Measurements from ENCODE around the gene QRICH1.

Gene QRICH1, protein sequence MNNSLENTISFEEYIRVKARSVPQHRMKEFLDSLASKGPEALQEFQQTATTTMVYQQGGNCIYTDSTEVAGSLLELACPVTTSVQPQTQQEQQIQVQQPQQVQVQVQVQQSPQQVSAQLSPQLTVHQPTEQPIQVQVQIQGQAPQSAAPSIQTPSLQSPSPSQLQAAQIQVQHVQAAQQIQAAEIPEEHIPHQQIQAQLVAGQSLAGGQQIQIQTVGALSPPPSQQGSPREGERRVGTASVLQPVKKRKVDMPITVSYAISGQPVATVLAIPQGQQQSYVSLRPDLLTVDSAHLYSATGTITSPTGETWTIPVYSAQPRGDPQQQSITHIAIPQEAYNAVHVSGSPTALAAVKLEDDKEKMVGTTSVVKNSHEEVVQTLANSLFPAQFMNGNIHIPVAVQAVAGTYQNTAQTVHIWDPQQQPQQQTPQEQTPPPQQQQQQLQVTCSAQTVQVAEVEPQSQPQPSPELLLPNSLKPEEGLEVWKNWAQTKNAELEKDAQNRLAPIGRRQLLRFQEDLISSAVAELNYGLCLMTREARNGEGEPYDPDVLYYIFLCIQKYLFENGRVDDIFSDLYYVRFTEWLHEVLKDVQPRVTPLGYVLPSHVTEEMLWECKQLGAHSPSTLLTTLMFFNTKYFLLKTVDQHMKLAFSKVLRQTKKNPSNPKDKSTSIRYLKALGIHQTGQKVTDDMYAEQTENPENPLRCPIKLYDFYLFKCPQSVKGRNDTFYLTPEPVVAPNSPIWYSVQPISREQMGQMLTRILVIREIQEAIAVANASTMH

GRCh38 chr3:49093853-49094767 is at the start of gene QRICH1:
Gene QRICH1, minus strand, starts transcription at chr3:49094071. Its CDS starts 17,054 bp downstream, at chr3:49077017.
- peak; percentile 96 for DNase-seq (ENCODE audit: low spot score)

- no peak for DNase-seq (ENCODE audit: low spot score)
Observed at GRCh38 chr3:49140080-49140479, 46.2 kb upstream of the QRICH1 start.

GRCh38 chr3:49135499-49135898 is 41.6 kb upstream of the QRICH1 start:
- no peak for DNase-seq (ENCODE audit: low spot score)

GRCh38 chr3:49134471-49135265 is 40.8 kb upstream of the QRICH1 start:
- no peak for DNase-seq (ENCODE audit: low spot score)

GRCh38 chr3:49133226-49133951 is 39.5 kb upstream of the QRICH1 start:
- DNase-seq (ENCODE audit: low spot score): no peak

DNA sequence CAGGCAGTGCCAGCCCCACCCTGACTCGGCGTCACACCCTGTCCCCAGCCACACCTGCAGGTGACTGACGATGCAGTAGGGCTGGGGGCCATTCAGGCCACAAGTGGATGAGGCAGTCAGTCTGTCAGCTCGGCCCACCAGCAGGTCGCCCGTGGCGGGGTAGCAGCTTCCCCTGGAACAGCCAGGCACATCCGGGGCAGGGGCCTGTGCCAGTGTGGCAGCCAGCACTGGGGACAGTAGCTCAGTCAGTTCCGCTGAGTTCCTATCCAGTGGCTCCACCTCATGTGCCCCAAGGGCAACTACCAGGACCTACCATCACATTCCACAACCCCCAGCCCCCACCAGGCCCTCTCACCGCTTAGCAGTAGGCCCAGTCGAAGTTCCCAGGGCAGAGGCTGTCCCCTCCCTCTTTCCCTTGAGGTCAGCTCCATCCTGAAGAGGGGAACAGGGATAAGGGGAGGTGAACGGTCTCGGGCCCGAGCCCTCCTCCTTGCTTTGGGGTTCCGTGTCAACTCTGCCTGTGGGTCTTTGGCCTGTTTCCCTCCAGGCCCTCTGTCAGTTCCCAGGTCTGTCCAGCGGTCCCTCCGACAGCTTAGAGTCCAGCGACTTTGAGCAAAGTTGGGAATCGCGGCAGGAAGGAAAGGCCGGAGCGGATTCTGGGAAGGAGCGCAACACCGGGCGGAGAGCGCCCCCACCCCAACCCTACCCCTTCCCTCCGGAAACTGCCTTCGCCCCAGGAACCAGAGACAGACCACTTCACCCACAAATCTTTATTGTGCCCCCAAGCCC is 38.8 kb upstream of the QRICH1 start, which contains the start of gene LAMB2:
TSS of gene LAMB2 (minus strand) at position 614 of the 789 bp plus-strand sequence. CDS start at position 431, 183 bp downstream.
- no peak for DNase-seq (ENCODE audit: low spot score)

DNA sequence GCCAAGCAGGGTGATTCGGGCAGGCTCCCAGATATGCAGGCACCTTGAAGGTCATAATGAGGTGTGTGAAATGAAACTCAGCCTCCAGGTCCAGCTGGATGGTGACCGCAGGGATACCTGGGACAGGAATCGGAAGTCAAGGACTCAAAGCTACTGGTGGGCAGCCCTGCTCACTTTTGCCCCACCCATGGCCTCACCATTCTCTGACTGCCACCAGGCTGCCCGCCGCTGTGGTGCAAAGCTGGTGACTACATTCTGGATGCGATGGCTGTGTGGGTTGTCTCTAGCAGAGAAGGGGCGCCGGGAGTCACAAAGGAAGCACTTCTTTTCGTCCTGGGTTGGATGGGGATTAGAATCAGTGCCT is 38.2 kb upstream of the QRICH1 start:
- no peak for DNase-seq (ENCODE audit: low spot score)

DNA sequence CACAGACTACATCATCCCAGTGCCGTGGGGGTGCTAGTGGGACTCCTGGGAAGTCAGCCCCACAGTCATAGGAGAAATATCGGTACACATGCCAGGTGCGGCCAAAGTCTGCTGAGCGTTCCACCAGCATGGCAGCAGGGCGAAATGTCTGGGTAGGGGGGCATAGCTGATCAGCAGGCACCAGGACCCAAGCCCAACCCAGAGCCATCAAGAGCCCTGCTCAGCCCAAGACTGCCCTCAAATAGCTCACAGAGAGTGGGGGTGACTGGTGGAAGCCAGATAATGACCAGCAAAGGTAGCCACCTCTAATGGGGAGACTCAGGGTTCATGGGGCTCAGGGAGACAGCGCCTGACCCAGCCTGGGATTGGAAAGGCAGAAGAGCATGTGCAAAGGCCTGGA is 37.7 kb upstream of the QRICH1 start:
- no peak for DNase-seq (ENCODE audit: low spot score)

DNA sequence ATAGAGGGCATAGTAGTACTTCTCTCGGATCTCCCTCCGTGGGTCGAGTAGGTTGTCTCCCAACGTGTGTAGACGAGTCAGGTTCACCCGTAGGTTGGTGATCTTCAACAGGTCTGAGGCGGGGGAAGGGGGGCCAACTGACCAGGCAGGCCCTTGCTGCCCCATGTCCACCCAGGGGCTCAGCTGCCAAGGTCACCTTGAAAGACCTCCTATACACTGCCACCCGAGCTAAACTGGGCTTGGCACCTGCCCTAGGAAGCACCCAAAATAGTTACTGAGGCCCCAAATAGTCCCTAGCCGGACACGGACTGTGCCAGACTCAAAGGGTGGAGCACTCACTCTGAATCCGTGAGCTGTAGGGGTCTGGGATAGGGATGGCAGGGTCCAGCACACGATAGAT is 37.2 kb upstream of the QRICH1 start:
- no peak for DNase-seq (ENCODE audit: low spot score)

DNA sequence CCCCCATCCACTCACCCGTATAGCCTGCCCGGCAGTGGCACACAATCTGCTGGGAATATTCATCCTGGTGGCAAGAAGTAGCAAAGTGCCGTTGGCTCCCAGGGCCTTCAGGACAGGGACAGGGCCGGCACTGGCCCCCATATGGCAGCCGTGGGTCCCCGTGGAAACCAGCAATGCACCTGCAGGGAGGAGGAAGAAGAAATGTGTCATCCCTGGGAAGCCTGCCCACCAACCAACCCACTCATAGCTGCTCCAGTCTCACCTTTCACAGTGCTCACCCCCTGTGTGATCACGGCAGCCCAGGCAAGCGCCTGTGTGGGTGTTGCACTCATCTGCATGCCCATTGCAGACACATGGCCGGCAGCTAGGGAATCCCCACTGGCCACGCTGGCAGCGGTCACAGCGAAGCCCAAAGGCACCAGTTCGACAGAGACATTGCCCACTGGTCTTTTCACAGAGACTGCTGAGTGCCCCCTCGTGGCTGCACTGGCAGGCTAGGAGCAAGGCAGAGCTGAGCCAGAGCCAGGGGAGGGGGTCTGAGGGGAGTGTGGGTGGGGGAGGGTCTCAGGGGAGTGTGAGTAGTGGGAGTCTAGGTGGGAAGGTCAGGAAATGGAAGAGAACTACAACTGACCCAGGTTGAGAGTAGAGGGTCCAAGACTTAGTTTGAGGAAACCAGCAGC is 31.3 kb upstream of the QRICH1 start:
- DNase-seq (ENCODE audit: low spot score): peak; percentile 13

GRCh38 chr3:49124203-49124602 is 30.3 kb upstream of the QRICH1 start:
- DNase-seq (ENCODE audit: low spot score): no peak

GRCh38 chr3:49123687-49124086 is 29.8 kb upstream of the QRICH1 start:
- DNase-seq (ENCODE audit: low spot score): no peak

- no peak for DNase-seq (ENCODE audit: low spot score)
Observed at GRCh38 chr3:49122886-49123545, 29.1 kb upstream of the QRICH1 start.

DNA sequence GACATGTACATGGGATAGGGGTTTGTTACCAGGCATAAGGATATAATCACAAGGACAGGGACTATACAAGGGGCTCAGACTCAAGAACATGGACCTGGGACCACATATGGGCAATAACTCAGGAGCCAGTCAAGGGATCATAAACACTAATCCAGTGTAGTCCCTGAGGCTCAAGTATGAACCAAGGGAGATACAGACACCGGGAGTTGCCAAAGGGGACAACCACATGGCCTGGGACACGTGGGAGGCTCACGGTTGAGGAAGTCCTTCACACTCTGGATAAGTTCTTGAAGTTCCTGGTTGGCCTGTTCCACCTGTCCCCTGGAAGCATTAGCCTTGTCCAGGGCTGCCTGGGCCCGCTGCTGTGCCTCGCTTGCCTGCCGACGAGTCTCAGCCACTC is 28.6 kb upstream of the QRICH1 start:
- DNase-seq (ENCODE audit: low spot score): no peak

DNA sequence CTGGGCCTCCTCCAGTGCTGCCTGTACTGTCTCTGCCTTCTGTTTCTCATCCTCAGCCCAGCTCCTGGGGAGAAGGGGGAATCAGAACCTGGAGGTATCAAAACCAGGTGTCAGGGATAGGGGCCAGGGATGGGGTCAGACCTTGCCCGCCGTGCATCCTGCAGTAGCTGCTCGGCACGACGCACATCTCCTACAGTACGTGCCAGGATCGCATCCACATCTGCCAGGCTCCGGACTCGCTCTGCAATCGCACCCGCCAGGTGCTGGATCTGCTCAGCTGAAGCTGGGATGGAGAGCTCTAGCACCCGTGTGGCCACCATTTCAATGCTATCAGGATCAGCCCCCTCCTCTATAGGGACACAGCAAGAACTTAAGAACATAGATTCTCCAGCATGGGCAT is 28.2 kb upstream of the QRICH1 start:
- no peak for DNase-seq (ENCODE audit: low spot score)

GRCh38 chr3:49121132-49121736 is 27.4 kb upstream of the QRICH1 start:
- peak; percentile 6 for DNase-seq (ENCODE audit: low spot score)

GRCh38 chr3:49120438-49121131 is 26.7 kb upstream of the QRICH1 start, which contains the start of gene USP19:
Gene USP19, minus strand, starts transcription at chr3:49120823. Its CDS starts 1,678 bp downstream, at chr3:49119145.
- DNase-seq (ENCODE audit: low spot score): peak; percentile 88

DNA sequence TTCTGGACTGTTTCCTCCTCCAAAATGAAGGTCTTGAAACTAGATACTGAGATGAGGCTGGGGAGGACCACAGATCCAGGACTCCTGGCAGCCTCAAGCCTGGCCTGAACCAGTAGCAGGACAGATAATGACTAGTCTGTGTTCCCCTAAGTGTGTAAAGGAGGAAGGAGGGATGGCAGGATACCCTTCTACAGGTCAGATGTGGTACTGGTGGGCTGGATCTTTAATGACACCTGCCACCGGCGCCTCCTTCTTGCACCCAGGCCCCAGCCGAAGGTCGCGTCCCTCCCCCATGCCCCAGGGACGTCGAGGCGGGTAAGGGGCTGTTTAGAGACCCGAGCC is 26.2 kb upstream of the QRICH1 start:
- DNase-seq (ENCODE audit: low spot score): peak; percentile 34
